SK-N-SH (cell line): ENCODE data around the gene NRARP. TPM values are rescaled to one million over a fixed set of nuclear protein-coding genes. Genes with fewer than 3 reads are reported as not detected.

ENCODE experiments used
- CTCF ChIA-PET: fragments of 300-600, 350-600 bp; formaldehyde crosslinking; extraction: SDS; loops from one replicate; lab custom pipeline; 2021; lab: Yijun Ruan, JAX
- POLR2A ChIA-PET: fragments of 350-600 bp; sonication (Branson Sonifier 250); formaldehyde crosslinking; extraction: SDS; loops from one replicate; lab custom pipeline; 2020; ENCODE audit warnings: antibody characterized with exemption, inconsistent platforms; lab: Yijun Ruan, JAX
- DNase-seq: peaks from one replicate; pipeline ENCODE4 v3.0.0; 2012
- H2AFZ ChIP-seq: fragments of 200-600 bp; sonication (generic); 2 replicates; pipeline ENCODE4 v1.8.1; 2016; ENCODE audit warnings: antibody characterized with exemption, mild to moderate bottlenecking, low read depth
- H3F3A ChIP-seq: fragments of 200-600 bp; sonication (generic); replicated peaks from 2 replicates; pipeline ENCODE3; 2016; ENCODE audit warnings: antibody characterized with exemption, mild to moderate bottlenecking; ENCODE audit not compliant: insufficient read depth
- H3K27ac ChIP-seq, 2 experiments: fragments of 200-500 bp in 1 of 2; fragments of 200-600 bp in 1 of 2; sonication (Bioruptor generic) in 1 of 2; sonication (generic), shearing (Covaris generic) in 1 of 2; 2 replicates each; pipeline versions ENCODE4 v1.5.1 to v1.6.1; 2014 to 2016; ENCODE audit warnings: low read depth in 2 of 2, inconsistent platforms in 1 of 2, low read length in 1 of 2, mild to moderate bottlenecking in 1 of 2, mixed read lengths in 1 of 2
- H3K27me3 ChIP-seq: fragments of 200-600 bp; sonication (generic), shearing (Covaris generic); 2 replicates; pipeline ENCODE4 v1.6.1; 2016; ENCODE audit warnings: mixed run types; ENCODE audit not compliant: insufficient read depth
- H3K36me3 ChIP-seq, 2 experiments: fragments of 200-500 bp in 1 of 2; fragments of 200-600 bp in 1 of 2; sonication (Bioruptor generic) in 1 of 2; sonication (generic) in 1 of 2; replicated peaks in 1 of 2; 2 replicates each; pipeline versions ENCODE3 to v1.5.1; 2014 to 2016; ENCODE audit warnings: low read length in 1 of 2, mild to moderate bottlenecking in 1 of 2; ENCODE audit not compliant: insufficient read depth in 2 of 2, control insufficient read depth in 1 of 2
- H3K4me1 ChIP-seq, 2 experiments: fragments of 200-500 bp in 1 of 2; fragments of 200-600 bp in 1 of 2; sonication (Bioruptor generic) in 1 of 2; sonication (generic), shearing (Covaris generic) in 1 of 2; 2 replicates each; pipeline versions ENCODE4 v1.5.1 to v1.6.1; 2014 to 2016; ENCODE audit warnings: low read depth in 1 of 2, low read length in 1 of 2, mixed run types in 1 of 2; ENCODE audit not compliant: insufficient read depth in 2 of 2, control insufficient read depth in 1 of 2
- H3K4me2 ChIP-seq: fragments of 200-600 bp; sonication (generic), shearing (Covaris generic); 2 replicates; pipeline ENCODE4 v1.6.1; 2017; ENCODE audit warnings: mixed run types
- H3K4me3 ChIP-seq, 2 experiments: fragments of 200-500 bp in 1 of 2; fragments of 200-600 bp in 1 of 2; sonication (Bioruptor generic) in 1 of 2; sonication (generic), shearing (Covaris generic) in 1 of 2; 2 replicates each; pipeline versions ENCODE4 v1.5.1 to v1.8.1; 2014 to 2016; ENCODE audit warnings: low read depth in 2 of 2, inconsistent platforms in 1 of 2, low read length in 1 of 2, mild to moderate bottlenecking in 1 of 2, mixed read lengths in 1 of 2, moderate library complexity in 1 of 2
- H3K79me2 ChIP-seq: fragments of 200-600 bp; sonication (generic); 2 replicates; pipeline ENCODE4 v1.8.1; 2017; ENCODE audit warnings: mild to moderate bottlenecking; ENCODE audit not compliant: insufficient read depth
- H3K9ac ChIP-seq: fragments of 200-600 bp; sonication (generic); 2 replicates; pipeline ENCODE4 v1.6.1; 2017; ENCODE audit warnings: mixed run types
- H3K9me2 ChIP-seq: fragments of 200-600 bp; sonication (generic); 2 replicates; pipeline ENCODE4 v1.6.1; 2017; ENCODE audit warnings: mixed run types
- H3K9me3 ChIP-seq: fragments of 200-600 bp; sonication (generic); 2 replicates; pipeline ENCODE4 v1.6.1; 2017; ENCODE audit warnings: mixed run types, mild to moderate bottlenecking, moderate library complexity
- H4K20me1 ChIP-seq: fragments of 200-600 bp; sonication (generic); 2 replicates; pipeline ENCODE4 v1.6.1; 2017; ENCODE audit warnings: mild to moderate bottlenecking, mixed run types; ENCODE audit not compliant: insufficient read depth
- ELF1 ChIP-seq: IDR thresholded peaks from 2 replicates; pipeline ENCODE4 v1.4.0; 2012
- EP300 ChIP-seq, 2 experiments: IDR thresholded peaks; 2 replicates each; pipeline versions ENCODE4 v1.4.0 to v1.6.1; 2012; ENCODE audit warnings: borderline replicate concordance in 1 of 2, low read depth in 1 of 2, low read length in 1 of 2
- EZH2phosphoT487 ChIP-seq: fragments of 200-600 bp; sonication (generic); IDR thresholded peaks from 2 replicates; pipeline ENCODE4 v1.6.1; 2017; ENCODE audit warnings: low read depth, mixed run types, mild to moderate bottlenecking, antibody characterized with exemption, moderate library complexity, borderline replicate concordance
- FOSL2 ChIP-seq: IDR thresholded peaks from 2 replicates; pipeline ENCODE4 v1.4.0; 2012; ENCODE audit warnings: low read depth, mild to moderate bottlenecking, moderate library complexity, borderline replicate concordance
- FOXJ3 ChIP-seq: sonication (generic); formaldehyde crosslinking; IDR thresholded peaks from 2 replicates; pipeline ENCODE4 v1.5.1; 2020; ENCODE audit warnings: mild to moderate bottlenecking, missing genetic modification reagents
- FOXM1 ChIP-seq: IDR thresholded peaks from 2 replicates; pipeline ENCODE4 v1.4.0; 2012; ENCODE audit warnings: low read depth, mild to moderate bottlenecking
- IRF3 ChIP-seq: fragments of 150-350 bp; IDR thresholded peaks from 2 replicates; pipeline ENCODE4 v1.6.1; 2016; ENCODE audit warnings: mild to moderate bottlenecking, low read depth, low read length
- JUND ChIP-seq: IDR thresholded peaks from 2 replicates; pipeline ENCODE4 v1.4.0; 2012
- MEF2A ChIP-seq: IDR thresholded peaks from 2 replicates; pipeline ENCODE4 v1.4.0; 2012; ENCODE audit warnings: low read depth, borderline replicate concordance
- MXI1 ChIP-seq: IDR thresholded peaks from 2 replicates; pipeline ENCODE4 v1.6.1; 2012; ENCODE audit warnings: mild to moderate bottlenecking, low read depth, low read length, improper control_type of control experiment
- NFIC ChIP-seq: IDR thresholded peaks from 2 replicates; pipeline ENCODE4 v1.4.0; 2012; ENCODE audit warnings: borderline replicate concordance
- RCOR1 ChIP-seq: fragments of 150-350 bp; IDR thresholded peaks from 2 replicates; pipeline ENCODE4 v1.6.1; 2017; ENCODE audit warnings: antibody characterized with exemption, low read length
- REST ChIP-seq: IDR thresholded peaks from 2 replicates; pipeline ENCODE4 v1.6.1; 2012; ENCODE audit warnings: mild to moderate bottlenecking, low read depth, low read length, moderate library complexity
- RFX5 ChIP-seq: IDR thresholded peaks from 2 replicates; pipeline ENCODE4 v1.6.1; 2012; ENCODE audit warnings: mild to moderate bottlenecking, improper control_type of control experiment, low read length
- SIN3A ChIP-seq: IDR thresholded peaks from 2 replicates; pipeline ENCODE4 v1.6.1; 2012; ENCODE audit warnings: low read depth, mild to moderate bottlenecking, low read length, moderate library complexity, borderline replicate concordance
- SMC3 ChIP-seq: IDR thresholded peaks from 2 replicates; pipeline ENCODE4 v1.6.1; 2012; ENCODE audit warnings: low read depth, low read length, improper control_type of control experiment
- TCF12 ChIP-seq: IDR thresholded peaks from 2 replicates; pipeline ENCODE4 v1.4.0; 2012
- TEAD4 ChIP-seq: IDR thresholded peaks from 2 replicates; pipeline ENCODE4 v1.4.0; 2012; ENCODE audit warnings: mild to moderate bottlenecking, borderline replicate concordance; ENCODE audit not compliant: insufficient read depth
- ZBTB33 ChIP-seq: IDR thresholded peaks from 2 replicates; pipeline ENCODE4 v1.4.0; 2012; ENCODE audit warnings: low read depth, borderline replicate concordance
- WGBS: methylation state at CpG from one replicate; pipeline ENCODE4 v1.1.6; 2017; ENCODE audit warnings: low lambda C conversion rate; 5-methylcytosine and 5-hydroxymethylcytosine counted together
- polyA plus RNA-seq, 3 experiments: library from polyadenylated mRNA; depleted of rRNA; stranded (reverse); fragments of >200 nt; gene quantifications; 2 replicates each; pipeline ENCODE4 v1.2.3, GENCODE V29; 2012

The NRARP gene
- polyA plus RNA-seq, 1 of the 3 experiments (the other 2 are of a cell fraction), result 3.9 TPM

- Histone ChIP-seq H3K4me2 (no peak overlapping the region), H3K9me2 (no peaks in the 10 kb centered on the region), H3K36me3 (no peaks in the 10 kb centered on the region), H4K20me1 (no peaks in the 10 kb centered on the region), H3K4me3 (no peak overlapping the region), H3K79me2 (no peaks in the 10 kb centered on the region), H3K9ac (no peak overlapping the region), H2AFZ (no peak overlapping the region), H3K27me3 (no peaks in the 10 kb centered on the region), H3K27ac (no peak overlapping the region), H3K4me1 (peaks cover 0 to 3% of the 10 kb centered on the region in 2 experiments; a peak in 1 of 4 replicates), H3F3A (no peaks in the 10 kb centered on the region), H3K9me3 (no peaks in the 10 kb centered on the region)
- TF ChIP-seq TCF12 (no peak), EZH2phosphoT487 (no peak), MEF2A (no peak), NFIC (no peak), ELF1 (no peak), TEAD4 (no peak), FOXJ3 (no peak), SMC3 (no peak), IRF3 (no peak)
- POLR2A ChIA-PET, result no interaction called here
- WGBS, result no CpG with 5 or more reads among the region's 28 CpGs
- DNase-seq, result peak; percentile 36
- CTCF ChIA-PET, result interaction anchor here (1.3 to 2.2 kb wide), 3 partner anchors 8 to 76 kb away, joined by 3 to 9 read pairs (median 5); partner anchors contain the start of gene NRARP
Measured at GRCh38 chr9:137311986-137312851, 10.1 kb upstream of the NRARP start.

GRCh38 chr9:137311171-137311985 is 9.3 kb upstream of the NRARP start:
- H3K27me3 ChIP-seq, result no peaks in the 10 kb centered on the region
- peak; percentile 41 for DNase-seq
- CTCF ChIA-PET, result interaction anchor here (1.1 to 2.2 kb wide), 3 partner anchors 9 to 111 kb away, joined by 3 to 9 read pairs (median 4); partner anchors contain the start of genes EXD3 and NRARP
- TF ChIP-seq FOSL2 (no peak), MXI1 (no peak), EP300 (IDR thresholded peaks at IDR 0.05; ENCODE audit: borderline replicate concordance in 1 of 2, low read depth in 1 of 2, low read length in 1 of 2) (no peak), ELF1 (no peak), FOXJ3 (no peak), RCOR1 (no peak), ZBTB33 (no peak), SIN3A (no peak), REST (no peak), FOXM1 (no peak), JUND (no peak), RFX5 (no peak)

More at GRCh38 chr9:137311171-137311985, 9.3 kb upstream of the NRARP start:
- no peaks in the 10 kb centered on the region for H3K9me3 ChIP-seq
- H3K79me2 ChIP-seq, result no peaks in the 10 kb centered on the region
- H3K4me2 ChIP-seq, result no peak overlapping the region
- no peak overlapping the region for H2AFZ ChIP-seq
- H4K20me1 ChIP-seq, result no peaks in the 10 kb centered on the region
- 80% methylated on average over 22 of the region's 27 CpGs for WGBS
- no peak overlapping the region for H3K4me3 ChIP-seq
- no peak overlapping the region for H3K9ac ChIP-seq
- H3K27ac ChIP-seq, result no peak overlapping the region
- H3F3A ChIP-seq, result no peaks in the 10 kb centered on the region
- no peaks in the 10 kb centered on the region for H3K36me3 ChIP-seq
- H3K4me1 ChIP-seq, result peaks cover 0 to 3% of the 10 kb centered on the region in 2 experiments; a peak in 1 of 4 replicates
- POLR2A ChIA-PET, result no interaction called here
- H3K9me2 ChIP-seq, result no peaks in the 10 kb centered on the region
